ENCODE measurements around the gene ACAN. TPM values are rescaled to one million over a fixed set of nuclear protein-coding genes. Genes with fewer than 3 reads are reported as not detected.

Gene ACAN
- total RNA-seq, 1 donor from 2014 or later = 176 TPM

DNA sequence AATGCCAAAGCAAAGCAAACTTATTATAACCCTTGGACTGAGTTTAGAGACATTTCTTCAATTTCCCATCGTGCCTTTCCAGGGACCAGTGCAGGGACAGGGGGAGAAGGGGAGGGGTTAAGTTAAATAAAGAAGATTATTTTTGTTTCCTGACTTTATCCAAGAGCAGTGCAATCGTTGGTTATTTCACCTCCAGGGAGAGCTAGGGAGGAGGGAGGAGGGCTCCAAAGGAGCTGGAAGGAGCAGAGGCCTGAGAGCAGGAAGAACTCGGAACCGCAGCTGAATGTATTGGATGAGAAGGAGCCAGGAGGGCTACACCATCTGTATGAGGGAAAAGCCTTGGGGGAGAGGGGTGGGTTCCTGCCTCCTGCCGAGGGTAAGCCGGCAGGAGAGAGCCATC, 71.4 kb downstream of the ACAN start:
- Mint-ChIP-seq H3K27me3 (ENCODE audit: low read depth) (peaks cover 4% of the 10 kb centered on the region), H3K4me1 (ENCODE audit: low read depth) (peaks cover 4% of the 10 kb centered on the region), H3K27ac (ENCODE audit: unreplicated experiment) (no peak overlapping the region), H3K4me3 (ENCODE audit: unreplicated experiment) (no peak overlapping the region), H3K36me3 (ENCODE audit: low read depth) (peaks cover 17% of the 10 kb centered on the region), H3K9me3 (ENCODE audit: low read depth) (no peaks in the 10 kb centered on the region)
- no peak for DNase-seq (ENCODE audit: low spot score)
- TF ChIP-seq, protein P1, sequence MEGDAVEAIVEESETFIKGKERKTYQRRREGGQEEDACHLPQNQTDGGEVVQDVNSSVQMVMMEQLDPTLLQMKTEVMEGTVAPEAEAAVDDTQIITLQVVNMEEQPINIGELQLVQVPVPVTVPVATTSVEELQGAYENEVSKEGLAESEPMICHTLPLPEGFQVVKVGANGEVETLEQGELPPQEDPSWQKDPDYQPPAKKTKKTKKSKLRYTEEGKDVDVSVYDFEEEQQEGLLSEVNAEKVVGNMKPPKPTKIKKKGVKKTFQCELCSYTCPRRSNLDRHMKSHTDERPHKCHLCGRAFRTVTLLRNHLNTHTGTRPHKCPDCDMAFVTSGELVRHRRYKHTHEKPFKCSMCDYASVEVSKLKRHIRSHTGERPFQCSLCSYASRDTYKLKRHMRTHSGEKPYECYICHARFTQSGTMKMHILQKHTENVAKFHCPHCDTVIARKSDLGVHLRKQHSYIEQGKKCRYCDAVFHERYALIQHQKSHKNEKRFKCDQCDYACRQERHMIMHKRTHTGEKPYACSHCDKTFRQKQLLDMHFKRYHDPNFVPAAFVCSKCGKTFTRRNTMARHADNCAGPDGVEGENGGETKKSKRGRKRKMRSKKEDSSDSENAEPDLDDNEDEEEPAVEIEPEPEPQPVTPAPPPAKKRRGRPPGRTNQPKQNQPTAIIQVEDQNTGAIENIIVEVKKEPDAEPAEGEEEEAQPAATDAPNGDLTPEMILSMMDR (IDR thresholded peaks at IDR 0.05) = no peak

- H3K4me1 Mint-ChIP-seq (ENCODE audit: low read depth) = peaks cover 4% of the 10 kb centered on the region
- TF ChIP-seq, protein P1 (IDR thresholded peaks at IDR 0.05) = no peak
- H3K4me3 Mint-ChIP-seq (ENCODE audit: unreplicated experiment) = no peak overlapping the region
- no peak for DNase-seq (ENCODE audit: low spot score)
- peak overlapping the region; percentile 28 for H3K27ac Mint-ChIP-seq (ENCODE audit: unreplicated experiment)
- H3K27me3 Mint-ChIP-seq (ENCODE audit: low read depth) = no peaks in the 10 kb centered on the region
- H3K36me3 Mint-ChIP-seq (ENCODE audit: low read depth) = peaks cover 25% of the 10 kb centered on the region
- no peaks in the 10 kb centered on the region for H3K9me3 Mint-ChIP-seq (ENCODE audit: low read depth)
Observed at GRCh38 chr15:88876573-88876972, 73.3 kb downstream of the ACAN start.

- no peaks in the 10 kb centered on the region for H3K9me3 Mint-ChIP-seq (ENCODE audit: low read depth)
- H3K27ac Mint-ChIP-seq (ENCODE audit: unreplicated experiment) = no peak overlapping the region
- no peaks in the 10 kb centered on the region for H3K27me3 Mint-ChIP-seq (ENCODE audit: low read depth)
- TF ChIP-seq, protein P1 (IDR thresholded peaks at IDR 0.05) = no peak
- peaks cover 26% of the 10 kb centered on the region for H3K36me3 Mint-ChIP-seq (ENCODE audit: low read depth)
- no peak overlapping the region for H3K4me3 Mint-ChIP-seq (ENCODE audit: unreplicated experiment)
- no peak for DNase-seq (ENCODE audit: low spot score)
- peaks cover 7% of the 10 kb centered on the region for H3K4me1 Mint-ChIP-seq (ENCODE audit: low read depth)
Observed at GRCh38 chr15:88877415-88877814, 74.2 kb downstream of the ACAN start.

DNA sequence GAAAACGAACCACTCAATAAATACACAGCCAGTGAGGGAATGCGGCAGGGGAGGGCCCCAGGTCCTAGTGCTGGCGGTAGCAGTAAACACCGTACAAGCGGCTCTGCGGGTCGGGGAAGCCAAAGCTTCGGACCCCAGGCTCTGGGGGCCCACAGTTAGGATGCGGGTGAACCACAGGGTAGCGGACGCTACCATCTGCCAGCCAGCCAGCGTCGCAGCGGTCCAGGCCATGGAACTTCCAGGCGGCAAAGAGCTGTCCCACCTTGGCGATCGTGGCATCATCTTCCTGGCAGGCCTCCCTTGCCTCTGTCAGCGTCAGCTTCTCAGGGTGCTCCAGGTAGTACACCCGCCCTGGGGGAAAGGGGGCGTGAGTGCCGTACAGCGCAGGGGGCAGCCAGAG, 74.7 kb downstream of the ACAN start:
- Mint-ChIP-seq H3K4me1 (ENCODE audit: low read depth) (peaks cover 7% of the 10 kb centered on the region), H3K27ac (ENCODE audit: unreplicated experiment) (no peak overlapping the region), H3K4me3 (ENCODE audit: unreplicated experiment) (no peak overlapping the region), H3K36me3 (ENCODE audit: low read depth) (peaks cover 24% of the 10 kb centered on the region), H3K9me3 (ENCODE audit: low read depth) (no peaks in the 10 kb centered on the region), H3K27me3 (ENCODE audit: low read depth) (no peaks in the 10 kb centered on the region)
- no peak for DNase-seq (ENCODE audit: low spot score)
- TF ChIP-seq, protein P1 (IDR thresholded peaks at IDR 0.05) = no peak

DNA sequence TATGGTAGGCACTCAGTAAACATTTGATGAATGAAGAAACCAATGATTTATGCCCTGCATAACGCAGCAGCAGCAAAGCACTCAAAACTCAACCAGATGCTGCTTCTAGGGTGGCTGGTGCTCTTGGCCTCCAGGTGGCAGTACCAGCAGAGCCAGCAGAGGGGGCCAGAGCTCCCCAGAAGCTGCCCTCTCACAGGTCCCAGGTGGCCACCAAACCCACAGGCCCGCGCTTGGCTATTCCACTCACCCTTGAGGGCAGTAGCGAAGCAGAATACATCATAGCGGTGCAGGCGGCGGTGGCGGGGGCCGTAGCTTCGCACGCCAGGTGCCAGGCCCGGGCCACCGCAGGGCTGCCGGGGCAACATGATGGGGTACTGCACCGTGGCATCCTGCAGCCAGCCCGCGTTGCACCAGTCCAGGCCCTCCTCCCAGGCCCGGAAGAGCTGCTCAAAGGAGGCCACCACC, 75.5 kb downstream of the ACAN start:
- H3K27me3 Mint-ChIP-seq (ENCODE audit: low read depth) = no peaks in the 10 kb centered on the region

More for the DNA sequence above, 75.5 kb downstream of the ACAN start:
- no peak overlapping the region for H3K4me3 Mint-ChIP-seq (ENCODE audit: unreplicated experiment)
- H3K36me3 Mint-ChIP-seq (ENCODE audit: low read depth) = peaks cover 21% of the 10 kb centered on the region
- H3K27ac Mint-ChIP-seq (ENCODE audit: unreplicated experiment) = no peak overlapping the region
- no peaks in the 10 kb centered on the region for H3K9me3 Mint-ChIP-seq (ENCODE audit: low read depth)
- no peak for DNase-seq (ENCODE audit: low spot score)
- TF ChIP-seq, protein P1 (IDR thresholded peaks at IDR 0.05) = peak; percentile 82
- H3K4me1 Mint-ChIP-seq (ENCODE audit: low read depth) = peaks cover 7% of the 10 kb centered on the region
